HCT116 (cell line): ENCODE measurements around the gene ACP3. TPM values are rescaled to one million over a fixed set of nuclear protein-coding genes. Genes with fewer than 3 reads are reported as not detected.
A peak's percentile ranks its signal among the peaks of the same experiment; 100 is the strongest.

Source experiments
- ATAC-seq: fragments of 200-7000 bp; cut with Tn5 transposase; 2 replicates; pipeline ENCODE4 v1.9.1; 2020; ENCODE audit warnings: mild to moderate bottlenecking, moderate library complexity
- BruUV-seq: library from RNA; stranded (reverse); fragments of 400-500 nt; replicated peaks from 2 replicates; lab custom pipeline; 2021; lab: Mats Ljungman, UMichigan
- CTCF ChIA-PET: fragments of 300-600 bp; sonication (Branson Sonifier 250); formaldehyde crosslinking; loops from one replicate; lab custom pipeline; 2021; ENCODE audit warnings: antibody characterized with exemption; lab: Charles Lee
- POLR2A ChIA-PET: fragments of 300-600, 350-600 bp; sonication (Branson Sonifier 250); formaldehyde crosslinking; loops from one replicate; lab custom pipeline; 2021; ENCODE audit warnings: antibody characterized with exemption; lab: Charles Lee
- RAD21 ChIA-PET, 2 experiments: fragments of 300-600 bp; sonication (Branson Sonifier 250); formaldehyde crosslinking; loops; one replicate each; lab custom pipeline; 2023; ENCODE audit warnings: low total read pairs in 2 of 2; ENCODE audit not compliant: uncharacterized antibody in 2 of 2, unreplicated experiment in 2 of 2, low non-redundant PET in 1 of 2; lab: Charles Lee
- DNase-seq: peaks from one replicate; pipeline ENCODE4 v3.0.0-alpha.2; 2010; ENCODE audit warnings: low read depth, low spot score
- H2AFZ ChIP-seq: fragments of 200-600 bp; shearing (Covaris generic), sonication (generic); 2 replicates; pipeline ENCODE4 v1.6.1; 2017; ENCODE audit warnings: low read depth, mixed run types, mixed read lengths, antibody characterized with exemption, low read length; ENCODE audit not compliant: poor library complexity, severe bottlenecking
- H3K27ac ChIP-seq: 2 replicates; pipeline ENCODE4 v1.5.1; 2012; ENCODE audit warnings: low read depth, low read length
- H3K27me3 ChIP-seq: fragments of 200-600 bp; sonication (generic); 2 replicates; pipeline ENCODE4 v1.6.1; 2016; ENCODE audit warnings: mixed run types, low read length, mixed read lengths; ENCODE audit not compliant: insufficient read depth
- H3K36me3 ChIP-seq, 2 experiments: fragments of 200-500 bp in 1 of 2; fragments of 200-600 bp in 1 of 2; sonication (Bioruptor generic) in 1 of 2; sonication (generic) in 1 of 2; 2 replicates each; pipeline versions ENCODE4 v1.5.1 to v1.6.1; 2014 to 2016; ENCODE audit warnings: low read length in 2 of 2, inconsistent platforms in 1 of 2, mixed read lengths in 1 of 2, mixed run types in 1 of 2; ENCODE audit not compliant: insufficient read depth in 2 of 2, control insufficient read depth in 1 of 2
- H3K4me1 ChIP-seq, 2 experiments: fragments of 200-600 bp in 1 of 2; sonication (generic) in 1 of 2; 2 replicates each; pipeline versions ENCODE4 v1.5.1 to v1.6.1; 2012 to 2017; ENCODE audit warnings: low read length in 2 of 2, inconsistent platforms in 1 of 2, mild to moderate bottlenecking in 1 of 2, mixed read lengths in 1 of 2, mixed run types in 1 of 2, moderate library complexity in 1 of 2; ENCODE audit not compliant: insufficient read depth in 2 of 2, control insufficient read depth in 1 of 2
- H3K4me2 ChIP-seq: fragments of 200-600 bp; sonication (generic); 2 replicates; pipeline ENCODE4 v1.6.1; 2017; ENCODE audit warnings: mixed run types, low read length, mixed read lengths
- H3K4me3 ChIP-seq, 2 experiments: fragments of 200-600 bp in 1 of 2; sonication (generic) in 1 of 2; replicated peaks in 1 of 2; 2 replicates each; pipeline ENCODE4 v1.5.1; 2011 to 2016; ENCODE audit warnings: low read length in 2 of 2, control low read depth in 1 of 2, low read depth in 1 of 2, mild to moderate bottlenecking in 1 of 2, mixed read lengths in 1 of 2, mixed run types in 1 of 2
- H3K79me2 ChIP-seq: fragments of 200-600 bp; sonication (generic); 2 replicates; pipeline ENCODE4 v1.6.1; 2017; ENCODE audit warnings: mild to moderate bottlenecking, mixed run types, low read length, moderate library complexity, mixed read lengths; ENCODE audit not compliant: insufficient read depth
- H3K9ac ChIP-seq: fragments of 200-600 bp; sonication (generic); 2 replicates; pipeline ENCODE4 v1.6.1; 2016; ENCODE audit warnings: low read length, mixed read lengths
- H3K9me2 ChIP-seq: fragments of 200-600 bp; sonication (generic), shearing (Covaris generic); 2 replicates; pipeline ENCODE4 v1.6.1; 2017; ENCODE audit warnings: mixed run types, mild to moderate bottlenecking, moderate library complexity; ENCODE audit not compliant: insufficient read depth
- H3K9me3 ChIP-seq, 2 experiments: fragments of 200-500 bp in 1 of 2; fragments of 200-600 bp in 1 of 2; sonication (Bioruptor generic) in 1 of 2; sonication (generic) in 1 of 2; 2 replicates each; pipeline ENCODE4 v1.6.1; 2014 to 2017; ENCODE audit warnings: low read length in 2 of 2, mixed read lengths in 2 of 2, inconsistent platforms in 1 of 2, low read depth in 1 of 2, mild to moderate bottlenecking in 1 of 2, mixed run types in 1 of 2, moderate library complexity in 1 of 2; ENCODE audit not compliant: control insufficient read depth in 1 of 2, insufficient read depth in 1 of 2
- H4K20me1 ChIP-seq: fragments of 200-600 bp; sonication (generic), shearing (Covaris generic); 2 replicates; pipeline ENCODE4 v1.6.1; 2017; ENCODE audit warnings: mixed run types, mild to moderate bottlenecking, moderate library complexity; ENCODE audit not compliant: insufficient read depth
- CEBPB ChIP-seq: IDR thresholded peaks from 2 replicates; pipeline ENCODE4 v1.6.1; 2012; ENCODE audit warnings: low read depth
- EGR1 ChIP-seq: IDR thresholded peaks from 2 replicates; pipeline ENCODE4 v1.6.1; 2012; ENCODE audit warnings: low read depth
- ELF1 ChIP-seq: IDR thresholded peaks from 2 replicates; pipeline ENCODE4 v1.6.1; 2012; ENCODE audit warnings: low read depth, borderline replicate concordance
- FOSL1 ChIP-seq: IDR thresholded peaks from 2 replicates; pipeline ENCODE4 v1.6.1; 2012; ENCODE audit warnings: low read depth
- POLR2AphosphoS5 ChIP-seq: IDR thresholded peaks from 2 replicates; pipeline ENCODE4 v1.6.1; 2011; ENCODE audit warnings: mild to moderate bottlenecking, low read depth, low read length, moderate library complexity
- SP1 ChIP-seq: IDR thresholded peaks from 2 replicates; pipeline ENCODE4 v1.6.1; 2012; ENCODE audit warnings: low read depth
- ZFX ChIP-seq: fragments of 450-650 bp; IDR thresholded peaks from 2 replicates; pipeline ENCODE4 v1.6.1; 2017
- intact Hi-C: fragments of 100-400 bp; cut with micrococcal nuclease; formaldehyde crosslinking; loops from 2 replicates; pipeline ENCODE4 v1.10.0; 2022
- total RNA-seq: library from RNA; stranded (reverse); gene quantifications from one replicate; pipeline ENCODE4 v1.2.1, GENCODE V29; 2021; ENCODE audit not compliant: unreplicated experiment
- TF ChIP-seq, protein P1 (sequence below): IDR thresholded peaks from 2 replicates; pipeline ENCODE4 v1.6.1; 2012
- TF ChIP-seq, protein P2 (sequence below): IDR thresholded peaks from 2 replicates; pipeline ENCODE4 v1.6.1; 2012; ENCODE audit warnings: low read depth
- TF ChIP-seq, protein P3 (sequence below): IDR thresholded peaks from 2 replicates; pipeline ENCODE4 v1.6.1; 2011; ENCODE audit warnings: mild to moderate bottlenecking, low read length, moderate library complexity; ENCODE audit not compliant: insufficient replicate concordance; ENCODE audit errors: extremely low read depth

The ACP3 gene
- total RNA-seq, 1 experiment from 2014 or later, result 0.79 TPM

DNA sequence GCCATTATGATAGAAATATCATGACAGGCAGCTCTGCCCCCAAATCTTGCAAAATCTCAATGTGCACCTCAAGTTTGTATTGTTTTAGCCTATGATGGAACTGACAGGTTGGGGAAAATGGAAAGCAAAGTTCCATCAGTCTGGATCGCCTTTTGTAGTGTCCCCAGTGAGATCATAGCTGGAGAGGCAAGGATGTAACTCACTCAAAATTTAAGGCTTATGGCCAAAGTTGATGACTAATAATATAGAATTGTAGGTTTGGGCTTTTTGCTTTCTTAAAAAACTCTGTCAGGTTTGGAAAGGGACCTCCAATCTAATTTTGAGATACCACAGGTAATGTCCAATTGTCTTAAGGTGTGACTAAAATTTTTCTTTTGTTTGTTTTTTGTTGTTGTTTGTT, 1.4 kb upstream of the ACP3 start (continued):
- TF ChIP-seq SP1, result no peak
- TF ChIP-seq FOSL1, result no peak
- TF ChIP-seq, protein P1, sequence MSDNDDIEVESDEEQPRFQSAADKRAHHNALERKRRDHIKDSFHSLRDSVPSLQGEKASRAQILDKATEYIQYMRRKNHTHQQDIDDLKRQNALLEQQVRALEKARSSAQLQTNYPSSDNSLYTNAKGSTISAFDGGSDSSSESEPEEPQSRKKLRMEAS, result no peak

DNA sequence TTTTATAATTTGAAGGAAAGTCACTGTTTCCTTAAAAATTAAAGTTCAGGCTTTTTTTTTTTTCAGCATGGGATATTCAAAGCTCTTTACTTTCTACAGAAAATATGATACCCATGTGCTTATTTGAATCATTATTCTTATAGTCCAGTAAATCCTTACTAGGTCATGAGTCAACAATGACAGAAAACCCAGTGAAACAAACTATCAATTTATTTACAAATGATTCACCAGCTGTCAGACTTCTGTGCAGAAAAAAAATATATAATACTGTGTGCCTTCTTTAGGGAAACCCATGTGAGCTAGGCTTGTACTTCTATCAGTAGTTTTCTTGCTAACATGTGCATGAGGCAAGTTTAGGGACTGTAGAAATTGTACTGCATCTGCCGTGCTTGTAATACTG, 1.2 kb downstream of the ACP3 start:
- Histone ChIP-seq H2AFZ (peak overlapping the region; percentile 49), H3K36me3 (no peaks in the 10 kb centered on the region), H3K4me2 (peak overlapping the region; percentile 69; the same call in 1 of the 2 replicates), H3K4me3 (no peak overlapping the region), H3K9me3 (no peaks in the 10 kb centered on the region), H3K4me1 (peaks cover 23 to 26% of the 10 kb centered on the region in 2 experiments), H3K9ac (no peak overlapping the region), H3K9me2 (no peaks in the 10 kb centered on the region), H3K27ac (no peak overlapping the region), H3K79me2 (no peaks in the 10 kb centered on the region), H4K20me1 (no peaks in the 10 kb centered on the region), H3K27me3 (no peaks in the 10 kb centered on the region)
- ATAC-seq (no peak), DNase-seq (no peak)
- TF ChIP-seq ZFX (no peak), ELF1 (no peak), FOSL1 (no peak), EGR1 (no peak), POLR2AphosphoS5 (no peak), CEBPB (no peak)
- TF ChIP-seq, protein P2, sequence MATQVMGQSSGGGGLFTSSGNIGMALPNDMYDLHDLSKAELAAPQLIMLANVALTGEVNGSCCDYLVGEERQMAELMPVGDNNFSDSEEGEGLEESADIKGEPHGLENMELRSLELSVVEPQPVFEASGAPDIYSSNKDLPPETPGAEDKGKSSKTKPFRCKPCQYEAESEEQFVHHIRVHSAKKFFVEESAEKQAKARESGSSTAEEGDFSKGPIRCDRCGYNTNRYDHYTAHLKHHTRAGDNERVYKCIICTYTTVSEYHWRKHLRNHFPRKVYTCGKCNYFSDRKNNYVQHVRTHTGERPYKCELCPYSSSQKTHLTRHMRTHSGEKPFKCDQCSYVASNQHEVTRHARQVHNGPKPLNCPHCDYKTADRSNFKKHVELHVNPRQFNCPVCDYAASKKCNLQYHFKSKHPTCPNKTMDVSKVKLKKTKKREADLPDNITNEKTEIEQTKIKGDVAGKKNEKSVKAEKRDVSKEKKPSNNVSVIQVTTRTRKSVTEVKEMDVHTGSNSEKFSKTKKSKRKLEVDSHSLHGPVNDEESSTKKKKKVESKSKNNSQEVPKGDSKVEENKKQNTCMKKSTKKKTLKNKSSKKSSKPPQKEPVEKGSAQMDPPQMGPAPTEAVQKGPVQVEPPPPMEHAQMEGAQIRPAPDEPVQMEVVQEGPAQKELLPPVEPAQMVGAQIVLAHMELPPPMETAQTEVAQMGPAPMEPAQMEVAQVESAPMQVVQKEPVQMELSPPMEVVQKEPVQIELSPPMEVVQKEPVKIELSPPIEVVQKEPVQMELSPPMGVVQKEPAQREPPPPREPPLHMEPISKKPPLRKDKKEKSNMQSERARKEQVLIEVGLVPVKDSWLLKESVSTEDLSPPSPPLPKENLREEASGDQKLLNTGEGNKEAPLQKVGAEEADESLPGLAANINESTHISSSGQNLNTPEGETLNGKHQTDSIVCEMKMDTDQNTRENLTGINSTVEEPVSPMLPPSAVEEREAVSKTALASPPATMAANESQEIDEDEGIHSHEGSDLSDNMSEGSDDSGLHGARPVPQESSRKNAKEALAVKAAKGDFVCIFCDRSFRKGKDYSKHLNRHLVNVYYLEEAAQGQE, result no peak
- TF ChIP-seq, protein P3, sequence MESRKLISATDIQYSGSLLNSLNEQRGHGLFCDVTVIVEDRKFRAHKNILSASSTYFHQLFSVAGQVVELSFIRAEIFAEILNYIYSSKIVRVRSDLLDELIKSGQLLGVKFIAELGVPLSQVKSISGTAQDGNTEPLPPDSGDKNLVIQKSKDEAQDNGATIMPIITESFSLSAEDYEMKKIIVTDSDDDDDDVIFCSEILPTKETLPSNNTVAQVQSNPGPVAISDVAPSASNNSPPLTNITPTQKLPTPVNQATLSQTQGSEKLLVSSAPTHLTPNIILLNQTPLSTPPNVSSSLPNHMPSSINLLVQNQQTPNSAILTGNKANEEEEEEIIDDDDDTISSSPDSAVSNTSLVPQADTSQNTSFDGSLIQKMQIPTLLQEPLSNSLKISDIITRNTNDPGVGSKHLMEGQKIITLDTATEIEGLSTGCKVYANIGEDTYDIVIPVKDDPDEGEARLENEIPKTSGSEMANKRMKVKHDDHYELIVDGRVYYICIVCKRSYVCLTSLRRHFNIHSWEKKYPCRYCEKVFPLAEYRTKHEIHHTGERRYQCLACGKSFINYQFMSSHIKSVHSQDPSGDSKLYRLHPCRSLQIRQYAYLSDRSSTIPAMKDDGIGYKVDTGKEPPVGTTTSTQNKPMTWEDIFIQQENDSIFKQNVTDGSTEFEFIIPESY, result no peak
- CTCF ChIA-PET, result interaction anchor here (0.8 to 2.5 kb wide), 6 partner anchors 9 to 81 kb away, joined by 3 to 12 read pairs (median 4); no protein-coding TSS in a partner anchor
- BruUV-seq, result no TSS peak
- intact Hi-C loops, result no loop called here
- POLR2A ChIA-PET, result no interaction called here
- RAD21 ChIA-PET, result no interaction called here
